HepG2 (cell line): ENCODE results near the gene GPR55. TPM values are rescaled to one million over a fixed set of nuclear protein-coding genes. Genes with fewer than 3 reads are reported as not detected.
A peak's percentile ranks its signal among the peaks of the same experiment; 100 is the strongest.

ENCODE experiments used
- ATAC-seq: fragments of 200-7000 bp; cut with Tn5 transposase; 3 replicates; pipeline ENCODE4 v1.9.1; 2020; ENCODE audit warnings: mild to moderate bottlenecking, moderate library complexity
- BruUV-seq: library from RNA; stranded (reverse); fragments of 400-500 nt; replicated peaks from 2 replicates; lab custom pipeline; 2021; lab: Mats Ljungman, UMichigan
- CTCF ChIA-PET: fragments of 300-600 bp; formaldehyde crosslinking; extraction: SDS; loops from one replicate; lab custom pipeline; 2021; ENCODE audit warnings: low total read pairs, inconsistent platforms, low intra/inter-chr PET ratio; lab: Yijun Ruan, JAX
- POLR2A ChIA-PET: fragments of 350-600 bp; sonication (Branson Sonifier 250); formaldehyde crosslinking; loops from one replicate; lab custom pipeline; 2020; ENCODE audit warnings: antibody characterized with exemption, inconsistent platforms; lab: Yijun Ruan, JAX
- DNase-seq: peaks from one replicate; pipeline ENCODE4 v3.0.0-alpha.2; 2015; ENCODE audit warnings: low spot score
- FAIRE-seq: peaks from 3 replicates; lab custom pipeline; 2011; peaks lifted over from hg19 to GRCh38; lab: Jason Lieb, UNC
- H2AFZ ChIP-seq: one replicate; pipeline ENCODE4 v1.6.1; 2011; ENCODE audit warnings: low read length, inconsistent platforms
- H3K27ac ChIP-seq: fragments of 300-600 bp; 3 replicates; pipeline ENCODE4 v1.8.0; 2011; ENCODE audit warnings: mixed run types, mild to moderate bottlenecking, mixed read lengths, low read length, inconsistent platforms; ENCODE audit not compliant: insufficient read depth; ENCODE audit errors: extremely low read length
- H3K27me3 ChIP-seq, 2 experiments: fragments of 200-600 bp in 1 of 2; 2 replicates in 1 of 2; 3 replicates in 1 of 2; pipeline versions ENCODE4 v1.6.0 to v1.8.0; 2011; ENCODE audit warnings: low read length in 2 of 2, mild to moderate bottlenecking in 2 of 2, moderate library complexity in 2 of 2, inconsistent platforms in 1 of 2; ENCODE audit not compliant: insufficient read depth in 2 of 2, control insufficient read depth in 1 of 2
- H3K36me3 ChIP-seq, 2 experiments: fragments of 200-600 bp in 1 of 2; replicated peaks in 1 of 2; 2 replicates in 1 of 2; 3 replicates in 1 of 2; pipeline versions ENCODE4 v1.5.1 to v1.8.0; 2011; ENCODE audit warnings: low read length in 2 of 2, inconsistent platforms in 1 of 2; ENCODE audit not compliant: insufficient read depth in 2 of 2, control insufficient read depth in 1 of 2
- H3K4me1 ChIP-seq: 2 replicates; pipeline ENCODE4 v1.5.1; 2012; ENCODE audit warnings: low read length, inconsistent platforms; ENCODE audit not compliant: insufficient read depth
- H3K4me2 ChIP-seq: 2 replicates; pipeline ENCODE4 v1.6.0; 2011; ENCODE audit warnings: low read depth, low read length, inconsistent platforms
- H3K4me3 ChIP-seq, 3 experiments: fragments of 200-600 bp in 1 of 3; sonication (generic), shearing (Covaris generic) in 1 of 3; replicated peaks in 1 of 3; 2 replicates each; pipeline ENCODE4 v1.5.1; 2011 to 2016; ENCODE audit warnings: low read length in 3 of 3, inconsistent platforms in 2 of 3, low read depth in 2 of 3, mild to moderate bottlenecking in 2 of 3, control low read depth in 1 of 3, mixed read lengths in 1 of 3; ENCODE audit not compliant: insufficient read depth in 1 of 3
- H3K79me2 ChIP-seq: one replicate; pipeline ENCODE4 v1.6.1; 2011; ENCODE audit warnings: low read length, inconsistent platforms; ENCODE audit not compliant: insufficient read depth
- H3K9ac ChIP-seq: 2 replicates; pipeline ENCODE4 v1.6.0; 2011; ENCODE audit warnings: mild to moderate bottlenecking, low read depth, low read length, inconsistent platforms; ENCODE audit not compliant: insufficient read depth
- H3K9me3 ChIP-seq: 2 replicates; pipeline ENCODE4 v1.5.1; 2012; ENCODE audit warnings: mild to moderate bottlenecking, low read length
- H4K20me1 ChIP-seq: 2 replicates; pipeline ENCODE4 v1.6.0; 2011; ENCODE audit warnings: inconsistent platforms, mild to moderate bottlenecking, low read length, moderate library complexity; ENCODE audit not compliant: insufficient read depth
- AHR ChIP-seq: IDR thresholded peaks from 2 replicates; pipeline ENCODE4 v1.6.1; 2018; ENCODE audit warnings: missing genetic modification reagents, missing compliant biosample characterization
- HOXA3 ChIP-seq: sonication (generic); formaldehyde crosslinking; IDR thresholded peaks from 2 replicates; pipeline ENCODE4 v1.5.0; 2020; ENCODE audit warnings: missing genetic modification reagents
- KLF6 ChIP-seq: IDR thresholded peaks from 2 replicates; pipeline ENCODE4 v1.8.0; 2016; ENCODE audit warnings: missing biosample characterization, missing genetic modification reagents
- NFYB ChIP-seq: sonication (generic); formaldehyde crosslinking; IDR thresholded peaks from 2 replicates; pipeline ENCODE4 v1.4.0; 2020; ENCODE audit warnings: missing genetic modification reagents
- RFX5 ChIP-seq: IDR thresholded peaks from 2 replicates; pipeline ENCODE4 v1.6.1; 2011; ENCODE audit warnings: low read depth, low read length, improper control_type of control experiment
- TBX3 ChIP-seq: fragments of 450-650 bp; IDR thresholded peaks from 2 replicates; pipeline ENCODE4 v1.6.1; 2017; ENCODE audit warnings: antibody characterized with exemption, mild to moderate bottlenecking, inconsistent platforms, borderline replicate concordance
- TFE3 ChIP-seq: IDR thresholded peaks from 2 replicates; pipeline ENCODE4 v1.6.1; 2016
- TGIF2 ChIP-seq: IDR thresholded peaks from 2 replicates; pipeline ENCODE4 v1.6.1; 2016; ENCODE audit warnings: control low read depth, missing compliant biosample characterization
- ZBTB40 ChIP-seq, 2 experiments: fragments of 450-650 bp in 1 of 2; sonication (generic) in 1 of 2; formaldehyde crosslinking in 1 of 2; IDR thresholded peaks; 2 replicates each; pipeline versions ENCODE4 v1.6.1 to v1.8.0; 2016 to 2022; ENCODE audit warnings: antibody characterized with exemption in 1 of 2, mild to moderate bottlenecking in 1 of 2, missing genetic modification reagents in 1 of 2
- ZNF260 ChIP-seq: sonication (generic); formaldehyde crosslinking; IDR thresholded peaks from 2 replicates; pipeline ENCODE4 v1.4.0; 2020; ENCODE audit warnings: missing genetic modification reagents, low read depth, mild to moderate bottlenecking, borderline replicate concordance
- ZNF382 ChIP-seq: sonication (generic); formaldehyde crosslinking; IDR thresholded peaks from 2 replicates; pipeline ENCODE4 v1.5.0; 2020; ENCODE audit warnings: missing genetic modification reagents, mild to moderate bottlenecking, borderline replicate concordance
- ZNF674 ChIP-seq: sonication (generic); formaldehyde crosslinking; IDR thresholded peaks from 2 replicates; pipeline ENCODE4 v1.5.0; 2020; ENCODE audit warnings: low read depth, mild to moderate bottlenecking, missing genetic modification reagents
- WGBS: methylation state at CpG from one replicate; pipeline ENCODE4 v1.1.6; 2017; ENCODE audit warnings: low lambda C conversion rate; 5-methylcytosine and 5-hydroxymethylcytosine counted together
- in situ Hi-C: cut with HindIII; loops from 2 replicates; pipeline ENCODE4 v1.10.0; 2017; ENCODE audit warnings: low pct_unique_long_range_greater_than_20kb; ENCODE audit not compliant: extremely low pct_ligation_motif_present
- intact Hi-C: fragments of 100-400 bp; cut with micrococcal nuclease; formaldehyde crosslinking; loops from one replicate; pipeline ENCODE4 v1.10.0; 2022; ENCODE audit not compliant: unreplicated experiment
- polyA plus RNA-seq, 8 experiments: library from polyadenylated mRNA; depleted of rRNA in 3 of 8; stranded (reverse) in 7 of 8; unstranded in 1 of 8; fragments of >200 nt; fragmentation: Illumina TruSeq in 4 of 8; extraction: Trizol in 4 of 8; gene quantifications; 2 replicates each; pipeline versions ENCODE4 v1.2.1 to v1.2.3, GENCODE V29; 2011 to 2016; ENCODE audit warnings: low read depth in 4 of 8, missing spikeins in 1 of 8, mixed read lengths in 1 of 8; ENCODE audit not compliant: insufficient read depth in 1 of 8
- total RNA-seq, 5 experiments: library from RNA; depleted of rRNA; stranded (reverse); fragments of >200 nt; fragmentation: Illumina TruSeq; extraction: Trizol; gene quantifications; 2 replicates each; pipeline ENCODE4 v1.2.3, GENCODE V29; 2016; ENCODE audit warnings: low read depth in 1 of 5

Gene GPR55
- total and polyA plus RNA-seq, 2 of the 13 experiments (the other 11 are each of a cell fraction or from before 2014, with no cell fraction given) = not detected

- Histone ChIP-seq H3K36me3 (no peaks in the 10 kb centered on the region), H4K20me1 (no peaks in the 10 kb centered on the region), H3K79me2 (no peaks in the 10 kb centered on the region), H3K27ac (no peak overlapping the region), H2AFZ (no peak overlapping the region), H3K4me3 (no peak overlapping the region), H3K9ac (no peak overlapping the region), H3K4me1 (no peaks in the 10 kb centered on the region), H3K27me3 (peaks cover 6 to 79% of the 10 kb centered on the region in 2 experiments), H3K9me3 (no peaks in the 10 kb centered on the region), H3K4me2 (no peak overlapping the region)
- FAIRE-seq (no peak), ATAC-seq (0 out of 3 replicates have a peak, but pooled peaks have one; percentile 6), DNase-seq (no peak)
- ChIA-PET POLR2A (no interaction called here), CTCF (no interaction called here)
- in situ Hi-C loops (no loop called here), intact Hi-C loops (loop anchor here (1.0 kb wide), 1 partner anchor 58 kb away; no protein-coding TSS in a partner anchor)
- BruUV-seq = no TSS peak
- 16% methylated on average over 9 of the region's 10 CpGs for WGBS
- no peak for TF ChIP-seq AHR (CRISPR knock-in tag)
- peak; percentile 76; the same call in 1 of the 2 replicates for TF ChIP-seq TGIF2 (CRISPR knock-in tag)
- no peak for TF ChIP-seq HOXA3 (CRISPR knock-in tag)
- TF ChIP-seq RFX5 = no peak
- TF ChIP-seq TFE3 (CRISPR knock-in tag) = no peak
- no peak for TF ChIP-seq KLF6 (CRISPR knock-in tag)
- no peak for TF ChIP-seq ZBTB40 (IDR thresholded peaks at IDR 0.05)
- no peak for TF ChIP-seq ZBTB40 (CRISPR knock-in tag; IDR thresholded peaks at IDR 0.05)
- no peak for TF ChIP-seq ZNF382
- no peak for TF ChIP-seq TBX3
- no peak for TF ChIP-seq ZNF674
- TF ChIP-seq NFYB = no peak
- no peak for TF ChIP-seq ZNF260 (CRISPR knock-in tag)
Measured at GRCh38 chr2:230929381-230930148, 4.5 kb upstream of the GPR55 start.
